HepG2 (cell line): ENCODE data around the gene CCM2. TPM values are rescaled to one million over a fixed set of nuclear protein-coding genes. Genes with fewer than 3 reads are reported as not detected.

ENCODE experiments used
- AHR ChIP-seq: IDR thresholded peaks from 2 replicates; pipeline ENCODE4 v1.6.1; 2018; ENCODE audit warnings: missing genetic modification reagents, missing compliant biosample characterization
- CREBL2 ChIP-seq: sonication (generic); formaldehyde crosslinking; IDR thresholded peaks from 2 replicates; pipeline ENCODE4 v1.8.1; 2023; ENCODE audit warnings: missing genetic modification reagents, mild to moderate bottlenecking, borderline replicate concordance
- MLXIP ChIP-seq: sonication (generic); formaldehyde crosslinking; IDR thresholded peaks from 2 replicates; pipeline ENCODE4 v1.9.0; 2021; ENCODE audit warnings: missing genetic modification reagents, borderline replicate concordance
- MTERF4 ChIP-seq: sonication (generic); formaldehyde crosslinking; IDR thresholded peaks from 2 replicates; pipeline ENCODE4 v1.8.0; 2023; ENCODE audit warnings: mild to moderate bottlenecking, missing genetic modification reagents
- NR0B2 ChIP-seq: sonication (generic); formaldehyde crosslinking; IDR thresholded peaks from 2 replicates; pipeline ENCODE4 v1.4.0; 2020; ENCODE audit warnings: mild to moderate bottlenecking, missing genetic modification reagents
- U2AF1 ChIP-seq: fragments of 200-400 bp; formaldehyde crosslinking; optimal IDR thresholded peaks from 2 replicates; pipeline ENCODE3; 2017; ENCODE audit warnings: mild to moderate bottlenecking, low read depth, low read length
- ZBTB26 ChIP-seq: IDR thresholded peaks from 2 replicates; pipeline ENCODE4 v1.6.1; 2016; ENCODE audit warnings: missing compliant biosample characterization, missing genetic modification reagents, borderline replicate concordance
- ZGPAT ChIP-seq: IDR thresholded peaks from 2 replicates; pipeline ENCODE4 v1.6.1; 2016; ENCODE audit warnings: mild to moderate bottlenecking
- ZMYM3 ChIP-seq: sonication (generic); formaldehyde crosslinking; IDR thresholded peaks from 2 replicates; pipeline ENCODE4 v1.5.1; 2020; ENCODE audit warnings: mild to moderate bottlenecking, missing genetic modification reagents
- ZNF232 ChIP-seq: sonication (generic); formaldehyde crosslinking; IDR thresholded peaks from 2 replicates; pipeline ENCODE4 v1.4.0; 2020; ENCODE audit warnings: missing genetic modification reagents, borderline replicate concordance
- ZNF275 ChIP-seq: sonication (generic); formaldehyde crosslinking; IDR thresholded peaks from 2 replicates; pipeline ENCODE4 v1.8.0; 2022; ENCODE audit warnings: missing genetic modification reagents, mild to moderate bottlenecking, inconsistent platforms, borderline replicate concordance
- ZNF512B ChIP-seq: sonication (generic); formaldehyde crosslinking; IDR thresholded peaks from 2 replicates; pipeline ENCODE4 v1.5.1; 2020; ENCODE audit warnings: missing genetic modification reagents, mild to moderate bottlenecking, borderline replicate concordance
- ZNF572 ChIP-seq: sonication (generic); formaldehyde crosslinking; IDR thresholded peaks from 2 replicates; pipeline ENCODE4 v1.5.1; 2020; ENCODE audit warnings: mild to moderate bottlenecking, missing genetic modification reagents
- ZNF652 ChIP-seq: IDR thresholded peaks from 2 replicates; pipeline ENCODE4 v1.6.1; 2016; ENCODE audit warnings: low read depth, borderline replicate concordance
- ZNF674 ChIP-seq: sonication (generic); formaldehyde crosslinking; IDR thresholded peaks from 2 replicates; pipeline ENCODE4 v1.5.0; 2020; ENCODE audit warnings: low read depth, mild to moderate bottlenecking, missing genetic modification reagents
- polyA plus RNA-seq, 8 experiments: library from polyadenylated mRNA; depleted of rRNA in 3 of 8; stranded (reverse) in 7 of 8; unstranded in 1 of 8; fragments of >200 nt; fragmentation: Illumina TruSeq in 4 of 8; extraction: Trizol in 4 of 8; gene quantifications; 2 replicates each; pipeline versions ENCODE4 v1.2.1 to v1.2.3, GENCODE V29; 2011 to 2016; ENCODE audit warnings: low read depth in 4 of 8, missing spikeins in 1 of 8, mixed read lengths in 1 of 8; ENCODE audit not compliant: insufficient read depth in 1 of 8
- total RNA-seq, 5 experiments: library from RNA; depleted of rRNA; stranded (reverse); fragments of >200 nt; fragmentation: Illumina TruSeq; extraction: Trizol; gene quantifications; 2 replicates each; pipeline ENCODE4 v1.2.3, GENCODE V29; 2016; ENCODE audit warnings: low read depth in 1 of 5

The CCM2 gene
- total and polyA plus RNA-seq, 2 of the 13 experiments (the other 11 are each of a cell fraction or from before 2014, with no cell fraction given) = 13.7 to 15.8 TPM

- no peak for TF ChIP-seq ZNF232 (CRISPR knock-in tag)
- no peak for TF ChIP-seq ZBTB26 (CRISPR knock-in tag)
- TF ChIP-seq AHR (CRISPR knock-in tag) = 0 out of 2 replicates have a peak, but pooled peaks have one; percentile 20
- TF ChIP-seq CREBL2 (CRISPR knock-in tag) = no peak
- no peak for TF ChIP-seq ZNF512B (CRISPR knock-in tag)
- TF ChIP-seq ZMYM3 (CRISPR knock-in tag) = peak; percentile 96
- TF ChIP-seq MLXIP = no peak
- peak; percentile 61; the same call in 1 of the 2 replicates for TF ChIP-seq NR0B2 (CRISPR knock-in tag)
- no peak for TF ChIP-seq U2AF1
- TF ChIP-seq MTERF4 (CRISPR knock-in tag) = no peak
- no peak for TF ChIP-seq ZNF674
- 0 out of 2 replicates have a peak, but pooled peaks have one; percentile 23 for TF ChIP-seq ZNF572 (CRISPR knock-in tag)
- 0 out of 2 replicates have a peak, but pooled peaks have one; percentile 21 for TF ChIP-seq ZNF275 (CRISPR knock-in tag)
- TF ChIP-seq ZGPAT = peak; percentile 29; the same call in 1 of the 2 replicates
- no peak for TF ChIP-seq ZNF652 (CRISPR knock-in tag)
Measured at GRCh38 chr7:44967571-44968446, 32.2 kb upstream of the CCM2 start (continued).
